K562 (cell line): Measurements from ENCODE around the gene PITPNM3. TPM values are rescaled to one million over a fixed set of nuclear protein-coding genes. Genes with fewer than 3 reads are reported as not detected.

Source experiments
- ATAC-seq: fragments of 200-7000 bp; cut with Tn5 transposase; 3 replicates; pipeline ENCODE4 v1.9.1; 2020; ENCODE audit warnings: moderate library complexity
- BruUV-seq: library from RNA; stranded (reverse); fragments of 400-500 nt; replicated peaks from 2 replicates; lab custom pipeline; 2021; lab: Mats Ljungman, UMichigan
- CTCF ChIA-PET: fragments of 300-600 bp; formaldehyde crosslinking; extraction: SDS; loops from one replicate; lab custom pipeline; 2021; ENCODE audit warnings: low intra/inter-chr PET ratio; lab: Yijun Ruan, JAX
- POLR2A ChIA-PET: fragments of 300-600, 350-650 bp; sonication (Branson Sonifier 250); formaldehyde crosslinking; extraction: SDS; loops from one replicate; lab custom pipeline; 2021; ENCODE audit warnings: antibody characterized with exemption, inconsistent platforms; lab: Yijun Ruan, JAX
- DNase-seq, 4 experiments: peaks; one replicate each; pipeline versions ENCODE4 v3.0.0 to v3.0.0-alpha.2; 2011 to 2018; ENCODE audit warnings: low spot score in 3 of 4, mixed read lengths in 3 of 4; ENCODE audit errors: extremely low read depth in 1 of 4
- FAIRE-seq: peaks from 2 replicates; lab custom pipeline; 2011; peaks lifted over from hg19 to GRCh38; lab: Jason Lieb, UNC
- H2AFZ ChIP-seq: 2 replicates; pipeline ENCODE4 v1.6.0; 2011; ENCODE audit warnings: low read depth, low read length, control low read depth, inconsistent platforms
- H3K27ac ChIP-seq: fragments of 200-600 bp; 3 replicates; pipeline ENCODE4 v1.8.0; 2011; ENCODE audit warnings: low read depth, mild to moderate bottlenecking, control low read depth, inconsistent platforms, low read length, moderate library complexity, mixed read lengths; ENCODE audit errors: extremely low read depth
- H3K27me3 ChIP-seq, 2 experiments: fragments of 300-600 bp in 1 of 2; 2 replicates in 1 of 2; 3 replicates in 1 of 2; pipeline versions ENCODE4 v1.6.0 to v1.8.0; 2011; ENCODE audit warnings: inconsistent platforms in 2 of 2, low read length in 2 of 2, mild to moderate bottlenecking in 1 of 2, mixed read lengths in 1 of 2, moderate library complexity in 1 of 2; ENCODE audit not compliant: control insufficient read depth in 2 of 2, insufficient read depth in 2 of 2
- H3K36me3 ChIP-seq: fragments of 300-600 bp; 3 replicates; pipeline ENCODE4 v1.8.0; 2011; ENCODE audit warnings: mild to moderate bottlenecking, low read length, inconsistent platforms; ENCODE audit not compliant: control insufficient read depth, insufficient read depth
- H3K4me1 ChIP-seq, 2 experiments: fragments of 200-600 bp in 1 of 2; replicated peaks in 1 of 2; 2 replicates in 1 of 2; 3 replicates in 1 of 2; pipeline versions ENCODE4 v1.5.1 to v1.8.0; 2011; ENCODE audit warnings: inconsistent platforms in 2 of 2, low read length in 2 of 2, mild to moderate bottlenecking in 1 of 2, mixed read lengths in 1 of 2, moderate library complexity in 1 of 2; ENCODE audit not compliant: control insufficient read depth in 2 of 2, insufficient read depth in 2 of 2
- H3K4me2 ChIP-seq: 2 replicates; pipeline ENCODE4 v1.6.1; 2011; ENCODE audit warnings: low read length, control low read depth, inconsistent platforms, mixed read lengths; ENCODE audit not compliant: insufficient read depth
- H3K4me3 ChIP-seq: fragments of 200-600 bp; sonication (generic), shearing (Covaris generic); 2 replicates; pipeline ENCODE4 v1.5.1; 2016; ENCODE audit warnings: control low read depth, inconsistent platforms
- H3K79me2 ChIP-seq: fragments of 200-600 bp; 3 replicates; pipeline ENCODE4 v1.8.0; 2011; ENCODE audit warnings: low read length, inconsistent platforms; ENCODE audit not compliant: control insufficient read depth, insufficient read depth
- H3K9ac ChIP-seq, 2 experiments: 2 replicates each; pipeline versions ENCODE4 v1.6.0 to v1.6.1; 2011; ENCODE audit warnings: low read depth in 2 of 2, low read length in 2 of 2, control low read depth in 1 of 2, inconsistent platforms in 1 of 2, mild to moderate bottlenecking in 1 of 2, mixed read lengths in 1 of 2; ENCODE audit not compliant: insufficient read depth in 1 of 2
- H3K9me1 ChIP-seq: one replicate; pipeline ENCODE4 v1.6.0; 2011; ENCODE audit warnings: inconsistent platforms, mild to moderate bottlenecking, low read length, moderate library complexity; ENCODE audit not compliant: control insufficient read depth, insufficient read depth
- H3K9me3 ChIP-seq: replicated peaks from 2 replicates; pipeline ENCODE4 v1.5.1; 2011; ENCODE audit warnings: low read depth, low read length, inconsistent platforms; ENCODE audit not compliant: control insufficient read depth, insufficient read depth
- H4K20me1 ChIP-seq: replicated peaks from 2 replicates; pipeline ENCODE4 v1.6.1; 2011; ENCODE audit warnings: low read length, inconsistent platforms, mixed read lengths; ENCODE audit not compliant: control insufficient read depth, insufficient read depth
- DNMT1 ChIP-seq: fragments of 450-650 bp; IDR thresholded peaks from 2 replicates; pipeline ENCODE4 v1.6.1; 2016; ENCODE audit warnings: antibody characterized with exemption, mild to moderate bottlenecking
- KHSRP ChIP-seq: fragments of 450-650 bp; IDR thresholded peaks from 2 replicates; pipeline ENCODE4 v1.6.1; 2017
- LCOR ChIP-seq: sonication (generic); formaldehyde crosslinking; IDR thresholded peaks from 2 replicates; pipeline ENCODE4 v1.8.0; 2022; ENCODE audit warnings: mild to moderate bottlenecking, missing genetic modification reagents
- MBD1 ChIP-seq: fragments of 250-450 bp; sonication (Bioruptor Pico); IDR thresholded peaks from 2 replicates; pipeline ENCODE4 v1.8.0; 2022; ENCODE audit warnings: inconsistent platforms
- MIER1 ChIP-seq: fragments of 450-650 bp; IDR thresholded peaks from 2 replicates; pipeline ENCODE4 v1.6.1; 2016; ENCODE audit warnings: antibody characterized with exemption, mild to moderate bottlenecking, low read depth
- MYNN ChIP-seq, 2 experiments: sonication (generic); formaldehyde crosslinking in 1 of 2; IDR thresholded peaks; 2 replicates each; pipeline versions ENCODE4 v1.5.0 to v1.6.1; 2016 to 2020; ENCODE audit warnings: antibody characterized with exemption in 1 of 2, missing genetic modification reagents in 1 of 2
- RUNX1 ChIP-seq: sonication (generic); IDR thresholded peaks from 2 replicates; pipeline ENCODE4 v1.6.1; 2016; ENCODE audit warnings: antibody characterized with exemption, low read depth
- WGBS: fragments of 100-300 bp; shearing (Covaris generic); methylation state at CpG from one replicate; pipeline ENCODE4 v1.1.6; 2016; ENCODE audit warnings: low coverage, mixed read lengths; ENCODE audit not compliant: insufficient coverage; ENCODE audit errors: missing lambda C conversion rate; 5-methylcytosine and 5-hydroxymethylcytosine counted together
- in situ Hi-C: fragments of 300-500 bp; cut with MboI; formaldehyde crosslinking; loops from 4 replicates; pipeline ENCODE4 v1.15.0; 2018; ENCODE audit warnings: inconsistent platforms, mixed read lengths
- intact Hi-C: fragments of 100-400 bp; cut with micrococcal nuclease; formaldehyde crosslinking; loops from 2 replicates; pipeline ENCODE4 v1.14.2; 2022
- polyA plus RNA-seq, 8 experiments: library from polyadenylated mRNA; depleted of rRNA in 4 of 8; stranded (reverse) in 5 of 8; unstranded in 3 of 8; fragments of >200 nt; fragmentation: Nextera tagmentation in 2 of 8; fragmentation: Illumina TruSeq in 1 of 8; extraction: Ambion mirVana in 2 of 8; extraction: Trizol in 1 of 8; gene quantifications; 2 replicates each; pipeline versions ENCODE4 v1.2.1 to v1.2.3, GENCODE V29; 2011 to 2014; ENCODE audit warnings: inconsistent platforms in 1 of 8, missing spikeins in 1 of 8
- total RNA-seq, 7 experiments: library from RNA; depleted of rRNA in 6 of 7; stranded (reverse); fragments of >200 nt in 6 of 7; fragmentation: Illumina TruSeq in 2 of 7; extraction: Trizol in 2 of 7; gene quantifications; 2 replicates each; pipeline versions ENCODE4 v1.2.1 to v1.2.3, GENCODE V29; 2011 to 2021; ENCODE audit warnings: low replicate concordance in 1 of 7
- TF ChIP-seq, protein P1 (sequence below): fragments of 250-450 bp; sonication (Bioruptor Pico); IDR thresholded peaks from 2 replicates; pipeline ENCODE4 v1.5.0; 2021; ENCODE audit warnings: mild to moderate bottlenecking, moderate library complexity

PITPNM3 gene
- total and polyA plus RNA-seq, 9 of the 15 experiments (the other 6 are each of a cell fraction or from before 2014, with no cell fraction given): 0.14 to 0.38 (median 0.22) TPM; not detected in 2

DNA sequence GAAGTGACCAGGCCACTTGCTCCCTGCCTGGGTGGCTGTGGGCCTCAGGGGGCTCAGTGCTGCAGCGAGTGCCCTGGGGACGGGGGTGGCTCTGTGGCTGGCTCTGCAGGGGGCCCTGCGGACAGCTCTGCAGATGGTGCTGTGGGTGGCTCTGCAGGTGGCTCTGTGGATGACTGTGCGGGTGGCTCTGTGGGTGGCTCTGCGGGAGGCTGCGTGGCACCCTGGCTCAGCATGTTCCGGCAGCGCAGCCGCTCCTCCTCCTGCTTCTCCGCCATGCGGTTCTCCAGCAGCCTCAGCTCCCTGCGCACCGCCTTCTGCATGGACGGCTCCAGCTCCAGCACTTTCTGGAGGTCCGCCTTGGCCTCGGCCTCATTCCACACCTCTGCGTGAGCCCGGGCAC, 130.9 kb downstream of the PITPNM3 start:
- intact Hi-C loops: loop anchor here (10.0 kb wide), 1 partner anchor 831 kb away; no protein-coding TSS in a partner anchor

DNA sequence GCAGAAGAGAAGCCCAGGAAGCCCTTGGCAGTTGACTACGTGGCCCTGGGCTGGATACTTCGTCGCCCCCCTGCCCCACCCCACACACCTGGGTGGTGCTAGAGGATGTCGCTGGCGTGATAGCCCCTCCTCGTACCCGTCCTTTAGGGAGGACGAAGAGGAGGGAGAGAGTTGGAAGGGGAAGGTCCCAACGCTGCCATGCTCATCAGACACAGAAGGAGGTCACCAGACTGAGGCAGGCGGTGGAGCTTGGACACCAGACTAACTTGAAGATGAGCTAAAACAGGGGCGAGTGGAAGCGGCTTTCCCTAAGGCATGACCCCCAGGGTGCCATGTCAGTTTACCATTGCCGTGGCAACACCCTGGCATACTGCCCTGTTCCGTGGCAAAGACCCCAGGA, 132.4 kb downstream of the PITPNM3 start:
- Histone ChIP-seq H3K27me3 (peaks cover 2 to 39% of the 10 kb centered on the region in 2 experiments; a peak in 2 of 5 replicates), H3K9ac (no peak overlapping the region), H3K4me2 (no peak overlapping the region), H3K9me1 (no peaks in the 10 kb centered on the region), H3K9me3 (no peaks in the 10 kb centered on the region), H4K20me1 (no peaks in the 10 kb centered on the region; the same call in 1 of the 2 replicates), H3K4me1 (no peaks in the 10 kb centered on the region), H2AFZ (no peak overlapping the region), H3K4me3 (no peak overlapping the region)
- 1% methylated on average over 14 of the region's 14 CpGs for WGBS
- POLR2A ChIA-PET: interaction anchor here (0.7 kb wide), 1 partner anchor 35 kb away, joined by 3 read pairs; no protein-coding TSS in a partner anchor
- DNase-seq: no peak
- no peak for FAIRE-seq
- intact Hi-C loops: loop anchor here (5.0 to 10.0 kb wide), 2 partner anchors 829 to 1177 kb away; no protein-coding TSS in a partner anchor
- in situ Hi-C loops: loop anchor here (25.0 kb wide), 1 partner anchor 712 kb away; no protein-coding TSS in a partner anchor
- CTCF ChIA-PET: no interaction called here
- TF ChIP-seq LCOR (CRISPR knock-in tag) (no peak), KHSRP (no peak), MIER1 (no peak), DNMT1 (no peak), RUNX1 (no peak), MBD1 (CRISPR knock-in tag) (no peak)
- TF ChIP-seq, protein P1, sequence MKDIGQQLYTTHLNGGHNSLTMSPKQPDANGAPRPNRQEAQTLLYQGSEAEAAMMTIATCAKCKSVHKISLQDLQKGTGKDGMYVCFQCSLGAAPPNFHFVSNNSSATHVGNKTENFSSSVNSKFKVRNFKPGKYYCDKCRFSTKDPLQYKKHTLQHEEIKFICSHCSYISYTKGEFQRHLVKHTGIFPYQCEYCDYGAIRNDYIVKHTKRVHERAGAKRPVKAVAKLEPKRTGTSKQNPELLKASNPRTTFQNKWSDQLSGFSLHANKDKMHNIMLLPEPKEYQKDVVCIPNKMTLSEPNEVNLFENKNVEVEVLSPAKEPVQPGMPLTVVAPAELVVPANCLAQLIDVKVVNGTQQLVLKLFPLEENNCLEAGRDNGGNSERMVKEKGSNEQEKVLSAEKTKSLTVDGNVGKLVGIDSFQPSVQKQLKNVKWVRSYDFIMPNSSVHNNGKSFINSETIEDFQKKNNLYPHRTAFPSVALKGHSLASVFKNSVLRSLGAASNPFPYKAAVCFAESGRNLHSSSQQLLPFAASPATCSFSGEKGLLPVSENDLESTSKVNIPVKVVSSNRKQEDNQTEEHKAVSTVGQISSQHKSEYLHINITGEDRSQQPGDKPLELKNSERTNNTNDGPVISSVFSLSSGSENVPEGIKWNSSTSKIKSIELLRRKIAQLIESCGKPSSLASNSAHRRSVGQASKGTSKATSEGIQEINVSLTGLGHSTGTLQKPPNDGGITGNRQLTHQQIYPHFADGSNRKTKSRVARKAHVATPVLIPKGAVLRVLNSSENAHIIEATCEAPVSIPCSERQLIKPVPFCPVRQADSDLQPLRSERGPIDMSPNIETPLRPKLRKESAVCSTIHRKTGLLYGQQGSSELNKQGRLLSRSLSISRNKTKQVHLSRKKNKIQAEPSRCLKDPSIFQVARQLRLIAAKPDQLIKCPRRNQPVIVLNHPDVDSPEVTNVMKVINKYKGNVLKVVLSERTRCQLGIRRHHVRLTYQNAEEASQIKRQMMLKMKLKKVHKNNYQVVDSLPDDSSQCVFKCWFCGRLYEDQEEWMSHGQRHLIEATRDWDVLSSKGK (CRISPR knock-in tag): no peak
- TF ChIP-seq, all 486 proteins: peak for 0
- no peak overlapping the region for H3K27ac ChIP-seq
- ATAC-seq: no peak
- no peaks in the 10 kb centered on the region for H3K79me2 ChIP-seq
- no peaks in the 10 kb centered on the region for H3K36me3 ChIP-seq
- BruUV-seq: no TSS peak

More for the DNA sequence above, 130.9 kb downstream of the PITPNM3 start:
- ATAC-seq (no peak), FAIRE-seq (no peak), DNase-seq (no peak)
- Histone ChIP-seq H3K27ac (no peak overlapping the region), H2AFZ (no peak overlapping the region), H3K4me1 (no peaks in the 10 kb centered on the region), H3K4me2 (no peak overlapping the region), H3K9me1 (no peaks in the 10 kb centered on the region), H3K79me2 (no peaks in the 10 kb centered on the region), H3K27me3 (peaks cover 0 to 36% of the 10 kb centered on the region in 2 experiments; a peak in 2 of 5 replicates), H3K9ac (no peak overlapping the region; a peak in 1 of 4 replicates), H3K4me3 (no peak overlapping the region), H3K36me3 (no peaks in the 10 kb centered on the region), H4K20me1 (no peaks in the 10 kb centered on the region; the same call in 1 of the 2 replicates), H3K9me3 (no peaks in the 10 kb centered on the region)
- ChIA-PET CTCF (no interaction called here), POLR2A (interaction anchor here (0.6 to 1.2 kb wide), 2 partner anchors 11 to 223 kb away, joined by 3 to 5 read pairs; no protein-coding TSS in a partner anchor)
- 12% methylated on average over 5 of the region's 18 CpGs for WGBS
- TF ChIP-seq MYNN (IDR thresholded peaks at IDR 0.05): no peak
- TF ChIP-seq MYNN (CRISPR knock-in tag; IDR thresholded peaks at IDR 0.05): no peak
- in situ Hi-C loops: loop anchor here (5.0 to 25.0 kb wide), 2 partner anchors 838 to 1188 kb away; partner anchors contain the start of gene SCIMP
- no TSS peak for BruUV-seq
